ENCODE results near the gene ERI3. TPM values are rescaled to one million over a fixed set of nuclear protein-coding genes. Genes with fewer than 3 reads are reported as not detected.

ERI3 gene
- total and polyA plus RNA-seq, 2 experiments from 2014 or later, result 59.4 to 93.2 TPM

DNA sequence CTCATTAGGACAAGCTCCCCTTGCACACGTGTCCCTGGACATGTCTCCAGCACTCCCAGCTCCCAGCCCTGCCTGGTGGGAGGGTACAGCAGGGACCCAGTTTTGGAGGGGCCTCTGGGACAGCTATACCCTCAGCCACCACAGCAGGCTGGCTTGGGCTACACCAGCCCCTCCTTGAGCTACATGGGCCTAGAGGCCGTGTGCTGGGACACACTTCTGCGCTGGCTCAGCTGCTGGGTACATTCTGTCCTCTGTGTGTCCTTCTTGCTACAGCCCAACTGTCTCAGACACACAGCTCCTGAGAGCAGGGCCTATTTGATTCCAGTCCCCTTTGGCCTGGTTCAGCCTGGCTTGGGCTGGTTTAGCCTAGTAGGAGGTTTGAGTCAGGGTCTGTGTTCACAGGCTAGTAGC, 115.1 kb downstream of the ERI3 start:
- H2AFZ ChIP-seq, result no peak overlapping the region
- no peak overlapping the region for H3K4me3 ChIP-seq
- no peaks in the 10 kb centered on the region for H4K20me1 ChIP-seq (ENCODE audit: insufficient read depth, poor library complexity, severe bottlenecking)
- no peaks in the 10 kb centered on the region for H3K9me2 ChIP-seq (replicated peaks; ENCODE audit: insufficient read depth)
- 45% methylated on average over 3 of the region's 3 CpGs for WGBS (ENCODE audit: low lambda C conversion rate, missing lambda C conversion rate)
- TF ChIP-seq, protein P1, sequence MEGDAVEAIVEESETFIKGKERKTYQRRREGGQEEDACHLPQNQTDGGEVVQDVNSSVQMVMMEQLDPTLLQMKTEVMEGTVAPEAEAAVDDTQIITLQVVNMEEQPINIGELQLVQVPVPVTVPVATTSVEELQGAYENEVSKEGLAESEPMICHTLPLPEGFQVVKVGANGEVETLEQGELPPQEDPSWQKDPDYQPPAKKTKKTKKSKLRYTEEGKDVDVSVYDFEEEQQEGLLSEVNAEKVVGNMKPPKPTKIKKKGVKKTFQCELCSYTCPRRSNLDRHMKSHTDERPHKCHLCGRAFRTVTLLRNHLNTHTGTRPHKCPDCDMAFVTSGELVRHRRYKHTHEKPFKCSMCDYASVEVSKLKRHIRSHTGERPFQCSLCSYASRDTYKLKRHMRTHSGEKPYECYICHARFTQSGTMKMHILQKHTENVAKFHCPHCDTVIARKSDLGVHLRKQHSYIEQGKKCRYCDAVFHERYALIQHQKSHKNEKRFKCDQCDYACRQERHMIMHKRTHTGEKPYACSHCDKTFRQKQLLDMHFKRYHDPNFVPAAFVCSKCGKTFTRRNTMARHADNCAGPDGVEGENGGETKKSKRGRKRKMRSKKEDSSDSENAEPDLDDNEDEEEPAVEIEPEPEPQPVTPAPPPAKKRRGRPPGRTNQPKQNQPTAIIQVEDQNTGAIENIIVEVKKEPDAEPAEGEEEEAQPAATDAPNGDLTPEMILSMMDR (IDR thresholded peaks at IDR 0.05; ENCODE audit: poor library complexity), result no peak
- TF ChIP-seq EZH2 (IDR thresholded peaks at IDR 0.05; ENCODE audit: borderline replicate concordance), result no peak
- TF ChIP-seq EZH2phosphoT487 (IDR thresholded peaks at IDR 0.05; ENCODE audit: low read depth, severe bottlenecking, unreplicated experiment), result no peak
- H3K4me2 ChIP-seq, result peak overlapping the region; percentile 67
- H3K36me3 ChIP-seq (replicated peaks; ENCODE audit: insufficient read depth, low read depth), result no peaks in the 10 kb centered on the region
- H3K27me3 ChIP-seq, result no peaks in the 10 kb centered on the region
- peak; percentile 43 for DNase-seq (ENCODE audit: low spot score)
- peaks cover 37% of the 10 kb centered on the region for H3K4me1 ChIP-seq (ENCODE audit: insufficient read depth)
- H3K27ac ChIP-seq, result peak overlapping the region; percentile 93
- H3K79me2 ChIP-seq, result no peaks in the 10 kb centered on the region
- no peaks in the 10 kb centered on the region for H3K9me3 ChIP-seq (ENCODE audit: low read depth)

DNA sequence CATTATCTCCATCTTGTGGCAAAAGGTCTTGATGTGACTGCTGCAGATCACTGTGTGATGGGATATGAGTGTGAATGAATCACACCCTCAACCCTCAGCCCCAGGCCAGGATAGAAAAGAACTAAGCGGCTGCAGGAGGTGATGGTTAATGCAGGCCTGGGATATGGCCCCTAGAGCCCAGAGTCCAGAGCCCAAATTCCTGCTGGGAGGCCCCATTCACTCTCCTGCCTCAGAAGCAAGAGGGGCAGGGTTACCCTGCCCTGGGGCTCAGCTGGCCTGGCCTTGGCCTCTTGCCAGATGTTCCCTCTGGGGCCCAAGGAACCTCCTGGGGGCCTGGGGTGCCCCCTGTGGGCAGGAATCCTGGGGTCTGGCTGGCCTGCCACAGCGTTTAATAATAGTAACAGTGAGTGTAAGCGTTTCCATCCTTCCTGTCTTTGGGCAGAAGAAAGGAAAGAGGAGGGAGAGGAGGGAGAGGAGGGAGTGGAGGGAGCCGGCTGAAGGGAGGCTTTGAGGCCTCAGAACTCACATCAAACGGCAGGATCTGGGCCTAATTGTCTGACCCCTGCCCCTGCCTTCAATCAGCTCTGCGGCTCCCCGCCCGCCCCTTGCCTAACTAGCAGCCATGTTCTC, 115.6 kb downstream of the ERI3 start:
- Histone ChIP-seq H3K79me2 (no peaks in the 10 kb centered on the region), H3K36me3 (replicated peaks; ENCODE audit: insufficient read depth, low read depth) (no peaks in the 10 kb centered on the region), H3K27me3 (no peaks in the 10 kb centered on the region), H3K9me3 (ENCODE audit: low read depth) (no peaks in the 10 kb centered on the region), H3K27ac (peak overlapping the region; percentile 93), H3K9me2 (replicated peaks; ENCODE audit: insufficient read depth) (no peaks in the 10 kb centered on the region), H3K4me2 (peak overlapping the region; percentile 67), H4K20me1 (ENCODE audit: insufficient read depth, poor library complexity, severe bottlenecking) (no peaks in the 10 kb centered on the region), H3K4me1 (ENCODE audit: insufficient read depth) (peaks cover 37% of the 10 kb centered on the region), H3K4me3 (no peak overlapping the region), H2AFZ (no peak overlapping the region)
- 31% methylated on average over 7 of the region's 8 CpGs for WGBS (ENCODE audit: low lambda C conversion rate, missing lambda C conversion rate)
- TF ChIP-seq EZH2phosphoT487 (IDR thresholded peaks at IDR 0.05; ENCODE audit: low read depth, severe bottlenecking, unreplicated experiment), result no peak
- TF ChIP-seq, protein P1 (IDR thresholded peaks at IDR 0.05; ENCODE audit: poor library complexity), result peak; percentile 43
- DNase-seq (ENCODE audit: low spot score), result peak; percentile 70

DNA sequence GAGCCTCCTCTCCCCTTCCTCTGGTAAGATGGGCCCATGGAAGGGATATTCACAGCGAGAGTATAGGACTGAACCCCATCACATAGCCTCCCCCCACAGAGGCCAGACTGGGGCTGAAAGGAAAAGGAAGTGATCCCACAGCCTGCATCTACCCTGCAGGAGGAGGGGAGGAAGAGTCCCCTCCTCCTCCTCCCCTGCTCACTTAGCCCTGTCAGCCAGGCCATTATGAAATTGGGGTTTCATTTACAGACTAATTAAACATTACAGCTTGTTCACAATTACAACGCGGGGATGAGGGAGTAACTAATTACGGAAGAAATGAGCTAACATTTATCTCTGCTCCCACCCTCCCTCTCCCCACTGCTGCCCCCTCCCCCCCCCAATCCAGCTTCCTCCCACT, 116.4 kb downstream of the ERI3 start:
- WGBS (ENCODE audit: low lambda C conversion rate, missing lambda C conversion rate), result 91% methylated on average over 3 of the region's 4 CpGs
- no peaks in the 10 kb centered on the region for H4K20me1 ChIP-seq (ENCODE audit: insufficient read depth, poor library complexity, severe bottlenecking)
- peak overlapping the region; percentile 93 for H3K27ac ChIP-seq
- H3K4me1 ChIP-seq (ENCODE audit: insufficient read depth), result peaks cover 37% of the 10 kb centered on the region
- no peak overlapping the region for H2AFZ ChIP-seq
- TF ChIP-seq, protein P1 (IDR thresholded peaks at IDR 0.05; ENCODE audit: poor library complexity), result no peak
- no peak for TF ChIP-seq EZH2phosphoT487 (IDR thresholded peaks at IDR 0.05; ENCODE audit: low read depth, severe bottlenecking, unreplicated experiment)
- TF ChIP-seq EZH2 (IDR thresholded peaks at IDR 0.05; ENCODE audit: borderline replicate concordance), result no peak
- no peaks in the 10 kb centered on the region for H3K9me2 ChIP-seq (replicated peaks; ENCODE audit: insufficient read depth)
- H3K79me2 ChIP-seq, result no peaks in the 10 kb centered on the region
- H3K27me3 ChIP-seq, result no peaks in the 10 kb centered on the region
- H3K9me3 ChIP-seq (ENCODE audit: low read depth), result no peaks in the 10 kb centered on the region
- H3K36me3 ChIP-seq (replicated peaks; ENCODE audit: insufficient read depth, low read depth), result no peaks in the 10 kb centered on the region
- H3K4me3 ChIP-seq, result no peak overlapping the region
- no peak for DNase-seq (ENCODE audit: low spot score)
- peak overlapping the region; percentile 67 for H3K4me2 ChIP-seq
